RPMI7951 (cell line): ENCODE measurements around the gene C22orf39. TPM values are rescaled to one million over a fixed set of nuclear protein-coding genes. Genes with fewer than 3 reads are reported as not detected.
"Not testable (repeated sequence)": the region's sequence is repeated elsewhere in the genome, so short reads cannot be mapped to it uniquely, and the experiment has no call there.

Experiments
- DNase-seq: peaks from one replicate; pipeline ENCODE4 v3.0.0-alpha.2; 2012; ENCODE audit warnings: low read depth
- total RNA-seq: library from RNA; depleted of rRNA; stranded (reverse); fragments of >200 nt; shearing (Covaris generic); gene quantifications from 2 replicates; pipeline ENCODE4 v1.2.3, GENCODE V29; 2014

The C22orf39 gene
- total RNA-seq, 1 experiment from 2014 or later = 25.0 TPM

- no peak for DNase-seq
These were observed 6.6 kb upstream of the C22orf39 start for GRCh38 chr22:19454156-19454555.

DNA sequence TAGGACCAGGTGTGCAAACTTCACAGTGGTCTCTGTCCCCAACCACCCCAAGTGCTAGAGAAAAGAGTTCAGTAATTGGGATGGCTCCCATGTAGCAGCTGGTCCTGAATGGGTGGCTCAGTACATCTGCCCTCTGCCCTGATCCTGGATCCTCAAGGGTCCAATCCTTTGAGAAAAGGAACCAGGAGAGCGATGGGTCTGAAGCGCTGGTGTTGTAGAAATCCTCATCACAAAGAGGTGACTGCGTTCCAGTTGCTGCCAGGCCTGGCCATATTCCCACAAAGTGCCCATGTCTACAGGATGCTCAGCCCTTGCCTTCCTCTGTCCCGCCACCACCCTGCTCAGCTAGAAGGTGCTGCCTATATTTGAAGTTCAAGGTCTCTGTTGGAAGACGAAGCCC lies 6.2 kb upstream of the C22orf39 start:
- DNase-seq = no peak

DNA sequence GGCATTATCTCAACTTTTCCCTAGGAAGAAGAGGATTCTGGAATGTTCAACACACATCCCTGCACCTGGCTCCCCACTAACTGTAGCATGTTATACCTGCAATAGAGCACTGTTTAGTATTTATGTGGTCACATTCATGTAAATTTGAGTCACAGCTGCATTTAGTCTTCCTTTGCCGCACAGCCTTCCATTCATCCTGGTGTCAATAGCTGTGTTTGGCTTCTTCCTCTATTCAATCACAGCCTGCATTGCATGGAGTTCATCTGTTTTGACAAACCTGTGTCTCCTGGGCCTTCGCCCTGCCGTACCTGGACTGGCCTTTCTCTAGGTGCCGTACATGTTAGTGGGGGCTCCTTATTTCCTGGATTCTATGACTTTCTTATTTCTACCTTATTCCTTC lies 4.1 kb upstream of the C22orf39 start:
- no peak for DNase-seq

- DNase-seq = no peak
These were observed 3.1 kb upstream of the C22orf39 start for GRCh38 chr22:19450363-19451175.

- DNase-seq = no peak
These were observed 1.9 kb upstream of the C22orf39 start for GRCh38 chr22:19449422-19449767.

DNA sequence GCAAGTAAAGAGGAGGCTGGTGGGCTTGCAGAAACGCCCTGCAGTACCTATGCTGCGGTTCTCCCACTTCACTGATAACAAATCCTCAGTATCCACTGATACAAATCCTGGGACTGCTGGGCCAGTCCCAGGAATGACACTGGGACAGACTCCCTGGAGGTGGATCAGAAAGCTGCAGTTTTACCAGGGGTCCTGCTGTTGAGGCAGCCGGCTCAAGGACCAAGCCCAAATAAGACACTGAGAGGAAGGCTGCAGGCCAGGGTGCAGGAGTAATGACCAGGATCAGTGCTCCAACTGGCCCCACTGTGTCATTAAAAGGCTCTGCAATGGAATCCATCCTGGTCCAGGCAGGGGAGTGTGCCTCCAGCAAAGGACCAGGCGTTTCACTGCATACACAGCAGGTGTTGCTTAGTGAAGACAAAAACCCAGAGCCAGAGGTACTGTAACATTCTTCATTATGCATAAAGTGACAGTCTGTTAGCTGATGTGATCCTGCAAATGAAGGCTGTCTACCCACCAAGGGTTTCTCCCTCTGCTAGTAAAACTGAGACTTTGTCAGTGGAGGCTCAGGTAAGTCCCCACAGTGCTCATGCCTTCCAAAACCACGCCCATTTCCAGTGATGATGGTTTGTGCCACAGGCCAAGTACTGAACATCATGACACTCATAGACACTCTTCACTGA lies 1.4 kb upstream of the C22orf39 start:
- no peak for DNase-seq

DNA sequence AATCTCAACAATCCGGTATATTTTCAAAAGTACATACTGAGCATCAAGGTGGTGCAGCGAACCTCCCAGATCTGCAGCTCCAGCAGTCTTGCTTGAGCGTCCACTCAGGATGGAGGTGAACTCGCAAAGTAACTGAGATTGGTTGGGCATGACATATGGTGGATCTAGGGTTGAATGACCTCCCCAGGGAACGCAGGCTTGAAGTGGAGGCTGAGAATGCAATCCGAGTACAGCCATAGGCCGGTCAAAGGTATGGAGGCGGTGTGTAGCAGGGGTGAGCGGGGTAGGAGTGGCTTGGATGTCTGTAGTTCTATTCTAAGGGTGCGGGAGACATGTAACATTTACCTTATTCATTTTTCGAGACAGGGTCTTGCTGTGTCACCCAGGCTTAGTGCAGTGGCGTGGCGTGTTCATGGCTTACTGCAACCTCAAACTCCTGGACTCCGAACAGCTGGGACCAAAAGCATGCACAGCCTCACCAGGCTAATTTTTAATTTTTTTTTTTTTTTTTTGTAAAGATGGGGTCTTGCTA lies 631 bp upstream of the C22orf39 start:
- peak; percentile 30 for DNase-seq

- DNase-seq = no peak
These were observed 745 bp downstream of the C22orf39 start for GRCh38 chr22:19446603-19447329.

GRCh38 chr22:19445279-19445982 lies 2.1 kb downstream of the C22orf39 start:
- DNase-seq = not testable (repeated sequence)

DNA sequence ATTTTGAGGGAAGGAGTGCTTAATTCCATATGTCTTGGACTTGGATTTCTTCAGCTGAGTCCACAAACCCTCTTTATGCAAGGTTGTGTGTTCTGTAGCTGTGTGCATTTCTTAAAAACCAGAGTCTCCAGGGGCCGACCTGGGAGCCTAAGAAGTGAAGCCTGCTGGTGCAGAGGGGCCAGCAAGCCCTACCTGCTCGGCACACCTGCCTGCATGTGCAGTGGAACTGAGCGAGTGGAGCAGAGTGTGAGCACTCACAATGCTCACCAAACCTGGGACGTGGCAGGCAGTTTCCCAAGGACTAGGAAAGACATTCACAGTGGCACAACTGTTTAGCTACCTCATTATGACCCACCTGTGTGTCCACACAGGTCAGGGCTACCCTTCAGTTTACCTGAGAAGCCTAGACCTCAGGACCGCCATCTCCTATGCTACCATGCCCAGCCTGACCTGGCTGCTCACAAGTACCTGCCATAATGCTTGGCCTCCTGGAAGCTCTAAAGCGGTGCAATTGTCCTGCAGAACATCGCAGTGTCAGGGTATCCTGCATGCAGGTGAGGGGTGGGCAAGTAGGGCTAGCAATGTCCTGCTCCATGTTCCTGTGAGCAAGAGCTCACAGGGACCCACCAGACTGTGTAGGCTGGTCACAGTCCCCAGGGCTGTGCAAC lies 3.8 kb downstream of the C22orf39 start:
- no peak for DNase-seq

DNA sequence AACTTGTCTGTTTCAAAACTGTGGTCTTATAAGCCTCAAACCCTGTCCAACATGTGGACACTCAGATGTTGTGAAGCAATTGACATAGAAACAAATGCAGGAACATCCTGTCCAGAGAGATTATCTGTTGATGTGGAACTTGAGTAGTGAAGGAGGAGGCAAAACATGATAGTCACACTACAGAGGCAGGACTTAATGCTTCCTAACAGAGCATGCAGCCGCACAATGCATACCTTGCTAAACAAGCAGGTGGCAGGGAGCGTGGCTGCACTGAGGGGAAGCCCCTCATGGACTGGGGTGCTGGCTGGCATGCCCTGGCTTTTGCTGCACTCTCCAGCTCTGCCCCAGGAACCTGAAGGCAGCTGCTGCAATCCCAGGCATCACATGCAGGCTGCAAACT lies 5.3 kb downstream of the C22orf39 start:
- DNase-seq = no peak

- no peak for DNase-seq
These were observed 6.9 kb downstream of the C22orf39 start for GRCh38 chr22:19440411-19441195.

- no peak for DNase-seq
These were observed 9.2 kb downstream of the C22orf39 start for GRCh38 chr22:19438298-19438697.

DNA sequence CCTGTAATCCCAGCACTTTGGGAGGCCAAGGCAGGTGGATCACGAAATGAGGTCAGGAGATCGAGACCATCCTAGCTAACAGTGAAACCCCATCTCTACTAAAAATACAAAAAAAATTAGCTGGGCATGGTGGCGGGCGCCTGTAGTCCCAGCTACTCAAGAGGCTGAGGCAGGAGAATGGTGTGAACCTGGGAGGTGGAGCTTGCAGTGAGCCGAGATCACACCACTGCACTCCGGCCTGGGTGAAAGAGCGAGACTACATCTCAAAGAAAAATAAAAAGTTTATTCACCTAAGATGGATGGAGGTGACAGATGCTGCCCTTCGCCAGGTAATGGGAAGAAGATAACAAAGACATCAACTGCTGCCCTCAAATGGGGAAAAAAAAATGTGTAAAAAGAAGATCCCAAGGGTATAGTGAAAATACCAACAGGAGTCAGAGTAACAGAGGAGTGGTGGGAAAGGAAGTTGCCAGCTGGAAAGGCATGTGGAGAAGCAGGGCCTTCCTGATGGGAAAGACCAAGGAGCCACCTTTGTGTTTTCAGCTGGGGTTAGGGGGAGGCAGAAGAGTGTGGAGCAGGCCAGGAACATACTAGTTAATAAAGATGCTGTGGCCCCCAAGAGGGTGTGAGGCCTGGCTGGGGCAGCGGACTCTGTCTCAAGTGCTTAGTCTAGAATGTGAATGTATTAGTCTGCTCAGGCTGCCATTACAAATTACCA lies 10.9 kb downstream of the C22orf39 start:
- not testable (repeated sequence) for DNase-seq

DNA sequence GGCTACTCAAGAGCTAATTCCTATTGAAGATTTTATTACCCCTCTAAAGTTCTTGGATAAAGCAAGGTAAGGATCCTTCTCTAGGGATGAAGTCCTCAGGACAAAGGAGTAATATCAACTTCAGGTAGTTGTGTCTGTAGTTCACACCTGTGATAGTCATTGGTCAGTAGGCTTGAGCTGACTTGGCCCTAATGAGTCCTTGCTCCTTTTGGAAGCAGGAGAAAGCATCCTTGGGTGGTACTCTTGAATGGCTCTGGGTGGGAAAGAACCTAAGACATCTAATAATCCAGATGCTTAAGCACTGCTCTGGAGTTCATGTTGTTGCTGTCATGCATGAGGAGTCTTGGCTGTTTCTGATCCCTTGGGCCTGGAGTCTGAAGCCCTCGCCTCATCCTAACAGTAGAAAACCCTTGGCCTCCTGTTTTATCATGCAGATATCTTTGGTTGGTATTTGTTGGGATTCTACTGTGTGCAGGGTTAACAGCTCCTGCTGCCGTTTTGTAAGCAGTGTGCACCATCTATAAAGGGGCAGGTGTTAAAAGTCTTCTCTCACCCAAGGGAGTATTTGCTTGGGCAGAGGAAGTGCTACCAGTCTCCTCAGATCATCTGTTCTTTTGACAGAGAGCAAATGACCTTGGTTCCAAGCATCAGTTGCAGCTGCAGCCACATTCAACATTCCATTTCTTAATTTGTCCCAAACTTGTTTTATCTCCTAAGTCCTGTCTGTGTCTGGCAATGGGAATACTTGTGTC lies 12.5 kb downstream of the C22orf39 start:
- DNase-seq = no peak

GRCh38 chr22:19434401-19434800 lies 13.1 kb downstream of the C22orf39 start:
- DNase-seq = no peak

GRCh38 chr22:19432133-19432851 lies 15.2 kb downstream of the C22orf39 start, which contains the start of gene MRPL40:
TSS of gene MRPL40 (plus strand) at chr22:19432545. CDS start at chr22:19432555, 10 bp downstream.
- DNase-seq = peak; percentile 92

DNA sequence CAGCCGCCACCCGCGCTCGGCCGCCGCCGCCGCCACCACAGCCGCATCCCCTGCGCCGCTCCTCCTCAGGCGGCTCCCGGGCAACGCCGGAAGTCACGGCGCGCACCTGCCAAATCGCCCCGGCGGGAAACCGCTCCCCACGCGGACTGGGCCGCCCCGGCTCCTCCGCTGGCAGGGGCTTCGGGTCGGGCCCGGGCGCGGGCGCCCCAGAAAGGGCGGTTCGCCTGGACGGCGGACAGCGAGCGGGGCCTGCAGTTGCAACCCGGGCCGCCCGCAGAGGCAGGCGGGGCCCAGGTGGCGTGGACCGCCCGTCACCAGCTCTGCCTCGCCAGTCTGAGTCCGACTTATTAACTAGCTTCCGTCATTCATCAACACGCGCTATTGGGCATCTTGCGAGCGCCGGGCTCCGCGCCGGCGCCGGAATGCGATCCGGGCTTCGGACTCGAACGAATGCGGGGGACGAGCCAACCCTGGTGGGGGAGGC lies 15.8 kb downstream of the C22orf39 start, which contains the start of gene HIRA:
TSS of gene HIRA (minus strand) at position 85 of the 484 bp plus-strand sequence. CDS start 257 bp downstream, outside the sequence.
- DNase-seq = peak; percentile 71
